HG03095 (cell line): ENCODE data around the gene LAIR1.
"Not testable (repeated sequence)": the region's sequence is repeated elsewhere in the genome, so short reads cannot be mapped to it uniquely, and the experiment has no call there.

Source experiments
- ATAC-seq: cut with Tn5 transposase; IDR thresholded peaks from one replicate; pipeline ENCODE4 v1.9.1; 2021; ENCODE audit warnings: moderate library complexity; ENCODE audit not compliant: unreplicated experiment

LAIR1 gene, protein sequence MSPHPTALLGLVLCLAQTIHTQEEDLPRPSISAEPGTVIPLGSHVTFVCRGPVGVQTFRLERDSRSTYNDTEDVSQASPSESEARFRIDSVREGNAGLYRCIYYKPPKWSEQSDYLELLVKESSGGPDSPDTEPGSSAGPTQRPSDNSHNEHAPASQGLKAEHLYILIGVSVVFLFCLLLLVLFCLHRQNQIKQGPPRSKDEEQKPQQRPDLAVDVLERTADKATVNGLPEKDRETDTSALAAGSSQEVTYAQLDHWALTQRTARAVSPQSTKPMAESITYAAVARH

DNA sequence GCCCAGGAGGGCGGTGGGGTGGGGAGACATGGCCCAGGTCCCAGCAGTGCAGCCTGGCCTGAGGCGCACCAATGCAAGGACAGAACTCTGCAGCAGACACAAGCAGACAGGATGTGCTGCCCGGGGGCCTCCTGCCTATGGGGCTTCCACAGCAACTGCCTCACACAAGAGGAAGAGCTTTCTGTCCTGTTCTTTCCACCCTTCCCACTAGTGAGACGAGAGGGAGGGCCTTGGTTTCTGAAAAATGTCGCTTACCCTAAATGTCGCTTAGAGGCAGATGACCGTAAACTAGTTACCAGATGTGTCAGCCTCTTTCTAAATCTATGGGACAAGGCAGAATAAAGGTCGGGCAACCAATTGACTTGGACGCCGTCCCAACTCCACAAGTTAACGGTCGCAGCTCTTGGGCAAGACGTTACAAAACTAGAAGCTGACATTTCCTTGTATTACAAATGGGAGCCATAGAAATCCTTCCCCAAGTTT, at the start of gene LAIR1:
Gene LAIR1, minus strand, starts transcription at position 157 of the 483 bp plus-strand sequence. Its CDS starts 127 bp downstream, at position 30.
- no peak for ATAC-seq

DNA sequence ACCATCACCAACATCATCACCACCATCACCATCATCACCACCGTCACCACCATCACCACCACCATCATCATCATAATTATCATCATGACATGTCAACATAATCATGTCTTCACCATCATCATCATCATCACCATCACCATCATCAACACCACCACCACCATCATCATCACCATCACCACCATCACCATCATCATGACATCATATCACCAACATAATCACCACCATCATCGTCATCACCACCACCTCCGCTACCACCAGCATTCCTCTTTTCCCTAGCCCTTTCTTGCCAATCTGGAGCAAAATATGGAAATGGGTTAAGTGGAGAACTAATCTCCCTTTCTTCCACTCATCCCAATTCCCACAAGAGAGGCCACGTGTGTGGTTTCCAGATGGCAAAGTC, 49.4 kb upstream of the LAIR1 start:
- ATAC-seq, result no peak

DNA sequence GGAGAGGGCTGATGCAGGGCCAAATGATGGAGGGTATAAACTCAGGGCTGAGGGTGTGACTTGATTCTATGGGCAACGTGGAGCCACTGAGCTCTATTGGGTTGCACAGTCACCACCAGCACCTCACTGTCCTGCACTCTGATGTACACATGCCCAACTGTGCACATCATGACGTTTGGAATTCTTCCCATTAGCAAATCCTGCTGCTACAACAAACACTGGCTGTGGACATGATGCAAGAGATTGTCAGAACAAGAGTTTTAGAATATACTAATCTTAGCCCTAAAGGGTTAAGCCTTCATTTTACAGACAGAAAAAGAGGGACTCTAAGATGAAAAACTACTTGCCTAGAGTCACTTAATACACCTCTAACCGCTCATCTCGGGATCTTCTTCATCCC, 48.1 kb upstream of the LAIR1 start:
- ATAC-seq, result no peak

DNA sequence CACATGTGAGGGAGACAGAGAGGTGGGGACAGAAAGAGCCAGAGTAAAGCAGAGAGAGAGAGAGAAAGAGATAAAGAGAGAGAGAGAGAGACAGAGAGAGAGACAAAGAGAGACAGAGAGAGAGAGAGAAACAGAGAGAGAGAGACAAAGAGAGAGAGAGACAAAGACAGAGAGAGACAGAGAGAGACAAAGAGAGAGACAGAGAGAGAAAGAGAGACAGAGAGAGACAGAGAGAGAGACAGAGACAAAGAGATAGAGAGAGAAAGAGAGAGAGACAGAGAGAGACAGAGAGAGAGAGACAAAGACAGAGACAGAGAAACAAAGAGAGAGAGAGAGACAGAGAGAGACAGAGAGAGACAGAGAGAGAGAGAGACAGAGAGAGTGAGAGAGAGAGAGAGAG, 46.3 kb upstream of the LAIR1 start:
- no peak for ATAC-seq

DNA sequence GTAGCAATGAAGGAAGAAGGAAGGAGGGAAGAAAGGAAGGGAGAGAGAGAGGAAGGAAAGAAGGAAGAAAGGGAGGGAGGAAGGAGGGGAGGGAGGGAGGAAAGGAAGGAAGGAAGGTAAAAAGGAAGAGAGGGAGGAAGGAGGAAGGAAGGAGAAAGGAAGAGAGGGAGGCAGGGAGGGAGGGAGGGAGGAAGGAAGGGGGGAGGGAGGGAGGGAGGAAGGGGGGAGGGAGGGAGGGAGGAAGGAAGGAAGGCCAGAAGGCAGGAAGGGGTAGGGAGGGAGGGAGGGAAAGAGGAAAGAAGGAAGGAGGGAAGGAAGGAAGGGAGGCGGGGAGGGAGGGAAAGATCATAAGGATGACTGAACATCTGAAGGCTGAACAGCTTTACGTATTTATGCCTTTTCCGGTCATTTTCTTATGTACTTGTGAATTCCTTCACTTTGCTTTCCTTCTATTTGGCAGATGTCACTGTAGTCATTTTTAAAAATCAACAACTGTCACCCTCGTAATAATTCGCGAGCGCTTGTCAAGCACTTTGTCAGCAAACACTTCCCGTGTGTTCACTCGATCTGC, 43.8 kb upstream of the LAIR1 start:
- ATAC-seq, result no peak

DNA sequence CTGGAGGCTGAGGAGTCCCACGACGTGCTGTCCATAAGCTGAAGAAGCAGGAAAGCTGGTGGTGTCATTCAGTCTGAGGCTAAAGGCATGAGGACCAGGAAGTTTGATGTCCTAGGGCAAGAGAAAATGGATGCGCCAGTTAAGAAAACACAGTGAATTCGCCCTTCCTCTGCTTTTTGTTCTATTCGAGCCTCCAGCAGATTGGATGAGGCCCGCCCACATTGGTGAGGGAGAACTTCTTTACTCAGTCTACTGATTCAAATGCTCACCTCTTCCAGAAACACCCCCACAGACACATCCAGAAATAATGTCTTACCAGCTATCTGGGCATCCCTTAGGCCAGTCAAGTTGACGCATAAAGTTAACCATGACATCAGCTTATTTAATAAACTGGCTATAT, 43.0 kb upstream of the LAIR1 start:
- ATAC-seq, result no peak

DNA sequence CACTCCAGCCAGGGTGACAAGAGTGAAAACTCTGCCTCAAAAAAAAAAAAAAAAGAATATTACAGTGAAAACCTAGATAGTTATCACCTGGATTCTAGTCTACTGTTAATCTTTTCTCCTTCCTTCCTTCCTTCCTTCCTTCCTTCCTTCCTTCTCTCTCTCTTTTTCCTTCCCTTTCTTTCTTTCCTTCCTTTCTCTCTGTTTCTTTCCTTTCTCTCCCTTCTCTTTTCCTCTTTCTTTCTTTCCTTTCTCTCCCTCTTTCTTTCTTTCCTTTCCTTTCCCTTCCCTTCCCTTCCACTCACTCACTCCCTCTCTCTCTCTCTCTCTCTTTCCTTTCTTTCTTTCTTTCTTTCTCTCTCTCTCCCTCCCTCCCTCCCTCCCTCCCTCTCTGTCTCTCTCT, 40.9 kb upstream of the LAIR1 start:
- no peak for ATAC-seq

DNA sequence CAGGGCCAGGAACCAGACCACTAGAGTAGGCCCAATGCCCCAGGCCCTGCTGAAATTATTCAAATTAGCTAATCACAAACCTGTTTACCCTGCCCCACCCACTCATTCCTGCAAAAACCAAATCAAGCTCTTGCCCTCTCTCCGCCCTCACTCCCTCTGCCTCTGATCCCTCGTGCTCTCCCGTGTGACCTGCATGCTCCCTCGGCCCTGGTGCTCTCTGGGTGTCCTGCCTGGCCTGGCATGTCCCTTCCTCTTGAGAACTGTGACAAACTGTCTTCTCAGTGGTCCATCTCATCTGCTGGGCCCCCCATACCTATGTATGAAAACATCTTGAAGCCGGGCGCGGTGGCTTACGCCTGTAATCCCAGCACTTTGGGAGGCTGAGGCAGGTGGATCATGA, 38.3 kb upstream of the LAIR1 start:
- no peak for ATAC-seq

DNA sequence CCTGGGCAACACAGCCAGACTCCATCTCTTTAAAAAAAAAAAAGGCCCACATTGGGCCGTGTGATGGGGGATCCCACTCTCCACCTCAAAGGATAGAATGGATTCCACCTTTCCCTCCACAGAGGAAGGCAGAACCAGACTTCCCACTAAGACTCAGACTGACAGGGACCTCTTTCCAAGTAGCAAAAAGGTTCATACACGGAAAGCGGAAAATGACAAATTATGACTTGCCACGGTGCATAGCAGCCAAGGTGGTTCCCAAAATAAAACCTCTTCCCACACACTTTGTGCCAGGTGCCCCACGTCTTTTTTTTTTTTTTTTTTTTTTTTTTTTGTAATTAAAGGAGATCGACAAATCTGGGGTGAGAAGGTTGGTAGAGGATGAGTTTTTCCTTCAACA, 36.2 kb upstream of the LAIR1 start:
- ATAC-seq, result no peak

DNA sequence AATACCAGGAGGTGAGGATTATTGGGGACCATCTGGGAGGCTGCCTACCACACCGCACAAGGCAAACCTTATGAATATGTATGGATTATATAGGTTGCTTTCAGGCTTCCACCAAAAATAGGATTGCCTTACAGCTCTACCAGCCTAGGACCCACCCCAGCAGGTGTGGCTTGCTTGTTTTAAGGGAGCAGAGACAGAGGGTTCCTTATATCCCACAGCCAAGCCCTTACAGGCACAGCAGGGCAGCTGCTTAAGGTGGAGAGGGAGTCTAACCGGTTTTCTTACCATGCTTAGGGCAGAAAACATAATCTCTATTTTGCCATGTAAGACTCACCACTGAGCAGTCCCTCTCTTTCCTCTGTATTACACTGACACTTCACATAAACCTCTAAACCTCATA, 34.5 kb upstream of the LAIR1 start:
- ATAC-seq, result no peak

DNA sequence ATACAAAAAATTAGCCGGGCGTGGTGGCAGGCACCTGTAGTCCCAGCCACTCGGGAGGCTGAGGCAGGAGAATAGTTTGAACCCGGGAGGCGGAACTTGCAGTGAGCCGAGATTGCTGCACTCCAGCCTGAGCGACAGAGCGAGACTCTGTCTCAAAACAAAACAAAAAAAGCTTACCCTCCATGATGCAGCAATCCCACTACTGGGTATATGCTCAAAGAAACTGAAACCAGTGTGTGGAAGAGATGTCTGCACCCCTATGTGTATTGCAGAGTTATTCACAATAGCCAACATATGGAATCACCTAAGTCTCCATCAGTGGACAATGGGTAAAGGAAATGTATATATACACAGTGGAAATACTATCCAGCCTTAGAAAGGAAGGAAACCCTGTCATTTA, 31.0 kb upstream of the LAIR1 start:
- ATAC-seq, result no peak

DNA sequence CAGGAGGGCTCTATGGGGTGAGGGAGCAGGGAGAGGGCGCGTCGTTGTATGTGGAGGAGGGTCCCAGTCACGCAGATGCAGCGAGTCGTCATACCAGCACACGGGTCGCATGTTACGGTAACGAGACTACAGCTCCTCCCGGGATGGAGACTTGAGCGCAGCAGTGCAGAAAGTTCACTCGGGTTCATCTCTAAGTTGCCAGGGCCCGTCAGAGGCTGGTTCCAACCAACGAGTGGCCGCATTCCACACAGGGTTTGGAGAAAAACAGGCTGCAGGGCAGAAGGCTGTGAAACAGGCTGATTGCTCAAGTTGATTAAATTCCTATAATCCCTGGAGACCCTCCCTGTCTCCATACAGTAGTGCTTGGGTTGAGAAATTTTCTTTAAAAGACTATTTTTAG, 28.6 kb upstream of the LAIR1 start:
- no peak for ATAC-seq

DNA sequence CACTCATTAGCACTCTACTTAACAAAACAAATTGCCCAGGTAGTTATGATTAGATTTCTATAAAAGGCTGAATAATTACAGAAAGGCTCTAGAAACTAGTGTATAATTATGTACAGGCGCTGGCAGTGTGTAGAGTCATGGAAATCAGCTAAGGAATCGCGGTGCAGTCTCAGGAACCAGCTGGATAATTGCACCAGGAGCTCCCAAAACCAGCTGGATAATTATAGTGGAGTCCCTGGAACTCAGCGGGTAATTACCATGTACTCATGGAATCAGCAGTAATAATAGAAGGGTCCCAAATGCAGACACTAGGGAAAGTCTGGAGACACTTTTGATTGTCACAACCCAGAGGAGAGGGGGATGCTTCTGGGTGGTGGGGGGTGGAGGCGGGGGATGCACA, 27.4 kb upstream of the LAIR1 start:
- ATAC-seq, result no peak

DNA sequence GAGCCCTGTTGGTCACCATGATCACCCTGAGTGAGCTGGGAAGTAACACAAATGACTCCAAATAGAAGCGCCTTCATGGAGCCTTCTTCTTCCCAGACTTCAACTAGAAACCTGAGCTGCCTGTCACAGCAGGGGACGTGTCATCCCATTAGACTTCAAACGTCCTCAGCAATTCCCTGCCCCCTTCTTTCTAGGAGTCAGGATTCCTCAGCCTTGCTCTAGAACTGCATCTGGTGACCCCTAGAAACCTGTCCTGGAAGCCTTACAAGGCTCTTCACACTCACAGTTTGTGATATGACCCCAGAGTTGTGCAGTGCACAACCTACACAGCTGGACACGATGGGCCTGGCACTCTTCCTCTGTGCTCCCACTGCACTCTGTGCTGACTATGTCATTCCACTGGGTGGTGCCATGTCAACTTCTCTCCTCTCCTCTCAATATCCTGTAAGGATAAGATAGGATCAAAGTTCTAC, 26.9 kb upstream of the LAIR1 start:
- ATAC-seq, result no peak

DNA sequence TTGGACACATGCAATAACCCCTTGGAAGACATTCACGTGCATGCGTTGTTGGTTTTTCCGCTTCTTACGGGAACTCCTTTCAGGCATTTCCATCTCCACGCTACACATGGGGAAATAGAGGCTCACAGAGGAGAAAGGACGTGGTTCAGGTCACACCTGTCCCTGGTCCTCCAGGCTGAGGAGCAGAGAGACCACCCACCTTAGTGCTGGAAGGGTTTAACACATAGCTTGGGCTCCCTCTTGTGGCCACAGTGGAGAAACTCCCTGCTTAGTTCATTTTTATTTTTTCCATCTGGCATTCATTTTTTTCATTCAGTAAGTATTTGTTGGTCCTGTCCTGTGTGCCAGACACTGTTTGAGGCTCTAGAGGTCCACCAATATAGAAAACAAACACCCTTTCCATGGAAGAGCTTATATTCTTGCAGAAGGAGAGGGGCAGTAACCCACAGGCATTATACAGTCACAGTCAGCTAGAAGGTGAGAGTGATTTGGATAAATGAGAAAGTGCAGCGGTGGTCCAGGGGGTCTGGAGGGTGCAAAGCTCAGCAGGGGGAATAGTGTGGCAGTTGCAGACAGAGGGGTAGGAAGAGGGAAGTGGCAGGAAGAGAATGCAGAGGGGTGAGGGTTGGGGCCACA, 26.3 kb upstream of the LAIR1 start:
- ATAC-seq, result no peak

DNA sequence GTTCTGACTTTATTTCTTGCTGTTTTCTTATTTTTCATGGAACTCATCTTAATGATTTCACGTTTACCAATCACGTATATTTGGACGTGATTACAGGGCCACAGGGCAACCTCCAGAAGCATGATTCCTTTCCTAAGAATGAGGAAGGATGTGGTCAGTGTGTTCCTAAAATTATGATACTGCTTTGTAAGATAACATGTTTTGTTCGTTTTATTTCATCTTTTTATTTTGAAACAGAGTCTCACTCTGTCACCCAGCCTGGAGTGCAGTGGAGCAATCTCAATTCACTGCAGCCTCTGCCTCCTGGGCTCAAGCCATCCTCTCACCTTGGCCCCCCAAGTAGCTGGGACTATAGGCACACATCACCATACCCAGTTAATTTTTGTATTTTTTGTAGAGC, 24.8 kb upstream of the LAIR1 start:
- ATAC-seq, result no peak

DNA sequence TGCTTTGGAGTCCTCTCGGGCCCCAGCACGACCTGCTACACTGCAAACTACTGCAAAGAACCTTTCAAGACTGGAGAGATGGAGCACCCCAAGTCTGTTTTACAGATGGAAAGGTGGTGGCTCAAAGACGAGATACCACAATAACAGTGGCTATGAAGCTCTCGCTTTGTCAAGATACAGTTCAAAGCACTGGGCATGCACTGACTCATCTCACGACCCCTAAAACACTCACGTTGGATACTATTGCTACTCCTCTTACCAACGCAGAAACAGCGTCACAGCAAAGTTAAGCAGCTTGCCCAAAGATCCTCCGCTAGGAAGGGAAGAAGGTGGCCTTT, 24.0 kb upstream of the LAIR1 start:
- no peak for ATAC-seq

DNA sequence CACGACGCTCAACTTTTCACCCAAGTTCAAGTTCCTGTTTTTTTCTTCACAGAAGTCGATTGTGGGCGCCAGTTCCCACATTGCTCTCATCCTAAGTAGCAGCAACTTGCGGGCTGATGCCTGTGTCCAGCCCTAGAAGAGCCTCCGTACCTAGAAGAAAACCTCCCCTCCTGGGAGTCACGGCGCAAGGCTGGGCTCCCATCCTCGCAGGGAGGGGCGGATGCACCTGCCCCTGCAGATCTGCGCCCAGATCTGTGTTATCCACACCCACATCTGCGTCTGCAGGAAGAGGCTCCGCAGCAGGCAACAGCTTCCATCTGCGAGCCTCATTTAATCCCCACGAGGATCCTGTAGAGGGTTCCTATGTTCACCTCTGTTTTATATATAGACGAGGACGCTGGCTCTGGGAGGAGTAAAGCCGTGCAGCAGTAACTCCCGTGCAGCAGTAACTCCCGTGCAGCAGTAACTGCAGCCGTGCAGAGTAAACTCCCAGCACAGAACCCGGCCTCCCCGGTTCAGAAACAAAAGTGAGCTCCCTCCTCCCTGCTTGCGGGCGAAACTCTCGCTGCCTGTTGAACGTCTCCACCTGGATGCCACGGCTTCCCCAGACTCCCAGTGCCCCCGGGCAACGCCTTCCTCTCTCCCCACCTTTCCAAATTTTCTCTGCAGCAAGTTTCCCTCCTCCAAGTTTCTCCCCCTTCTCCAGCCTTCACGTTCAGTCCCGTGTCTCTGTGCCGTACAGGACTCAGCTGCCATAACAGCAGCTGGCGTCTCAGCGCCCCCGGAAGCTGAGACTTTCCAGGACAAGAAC, 23.5 kb upstream of the LAIR1 start:
- no peak for ATAC-seq

DNA sequence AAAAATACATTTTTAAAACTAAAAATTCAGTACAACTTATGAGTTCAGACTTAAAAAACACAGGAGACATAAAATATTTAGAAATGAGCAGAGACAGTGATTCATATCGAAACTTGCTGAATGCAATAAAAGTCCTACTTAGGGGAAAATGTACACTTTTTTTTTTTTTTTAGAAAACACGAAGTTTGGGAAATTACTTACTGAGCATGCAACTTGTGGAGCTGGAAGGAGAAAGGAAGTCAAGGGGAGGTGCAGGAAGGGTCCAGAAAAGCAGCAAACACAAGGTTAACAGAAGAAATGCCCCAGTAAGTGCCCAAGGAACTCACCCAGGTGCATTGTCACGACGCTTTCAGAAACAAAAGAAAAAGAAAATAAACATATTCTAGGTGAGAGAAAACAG, 18.6 kb upstream of the LAIR1 start:
- ATAC-seq, result no peak

DNA sequence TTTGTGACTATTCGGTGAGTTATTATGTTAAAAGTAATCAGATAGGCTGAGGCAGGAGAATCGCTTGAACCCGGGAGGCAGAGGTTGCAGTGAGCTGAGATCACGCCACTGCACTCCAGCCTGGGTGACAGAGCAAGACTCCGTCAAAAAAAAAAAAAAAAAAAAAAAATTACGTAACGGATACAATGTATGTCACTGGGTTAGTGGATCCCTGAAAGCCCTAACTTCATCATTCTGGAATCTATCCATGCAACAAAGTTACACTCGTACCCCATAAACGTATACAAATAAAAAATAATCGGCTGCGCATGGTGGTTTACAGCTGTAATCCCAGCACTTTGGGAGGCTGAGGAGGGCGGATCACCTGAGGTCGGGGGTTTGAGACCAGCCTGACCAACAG, 17.3 kb upstream of the LAIR1 start:
- not testable (repeated sequence) for ATAC-seq

DNA sequence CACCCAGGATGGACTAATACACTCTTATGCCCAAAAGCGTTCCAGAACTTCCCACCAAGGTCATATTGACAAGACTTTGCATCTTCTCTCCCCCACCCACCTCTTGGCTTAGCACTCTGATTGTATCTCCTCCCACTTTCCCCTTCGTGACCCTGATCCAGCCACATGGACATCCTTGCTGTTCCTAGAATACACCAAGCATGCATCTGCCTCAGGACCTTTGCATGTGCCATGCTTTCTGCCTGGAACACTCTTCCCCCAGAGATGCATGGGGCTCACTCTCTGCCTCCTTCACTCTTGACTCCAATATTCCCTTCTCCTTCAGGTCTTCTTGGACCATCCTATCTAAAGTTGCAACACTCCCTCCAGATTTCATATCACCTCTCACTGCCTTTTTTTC, 16.2 kb upstream of the LAIR1 start:
- ATAC-seq, result no peak
